Transverse colon (tissue), 4 donors: Measurements from ENCODE around the gene ZNF385D. TPM values are rescaled to one million over a fixed set of nuclear protein-coding genes. Genes with fewer than 3 reads are reported as not detected.

Experiments
- DNase-seq: peaks from one replicate; pipeline ENCODE4 v3.0.0-alpha.2; 2019
- H3K27ac ChIP-seq, 4 donors: fragments of 200-600 bp; sonication (generic); 2 replicates each; pipeline ENCODE4 v1.5.1; 2016 to 2018; ENCODE audit warnings: inconsistent platforms in 4 of 4
- H3K27me3 ChIP-seq: fragments of 200-600 bp; sonication (generic); 2 replicates; pipeline ENCODE4 v1.5.1; 2017; ENCODE audit warnings: inconsistent platforms
- H3K36me3 ChIP-seq, 4 donors: fragments of 200-600 bp; sonication (generic); 2 replicates each; pipeline ENCODE4 v1.5.1; 2017 to 2019; ENCODE audit warnings: inconsistent platforms in 4 of 4
- H3K4me1 ChIP-seq, 4 donors: fragments of 200-600 bp; sonication (generic); 2 replicates each; pipeline ENCODE4 v1.5.1; 2017 to 2020; ENCODE audit warnings: inconsistent platforms in 4 of 4
- H3K4me3 ChIP-seq, 4 donors: fragments of 200-600 bp; sonication (generic); 1 replicate in 1 of 4; 2 replicates in 3 of 4; pipeline versions ENCODE4 v1.5.1 to v1.6.1; 2017 to 2019; ENCODE audit warnings: inconsistent platforms in 4 of 4
- H3K9me3 ChIP-seq, 2 donors: fragments of 200-600 bp; sonication (generic); 2 replicates each; pipeline ENCODE4 v1.5.1; 2017 to 2019; ENCODE audit warnings: inconsistent platforms in 2 of 2
- EP300 ChIP-seq: sonication (generic); formaldehyde crosslinking; IDR thresholded peaks from one replicate; pipeline ENCODE4 v1.6.1; 2017; ENCODE audit warnings: antibody characterized with exemption, low read depth
- POLR2A ChIP-seq: fragments of 450-650 bp; IDR thresholded peaks from one replicate; pipeline ENCODE4 v1.6.1; 2016; ENCODE audit warnings: antibody characterized with exemption, mild to moderate bottlenecking, moderate library complexity
- POLR2AphosphoS5 ChIP-seq, 3 donors: sonication (generic); formaldehyde crosslinking; IDR thresholded peaks; one replicate each; pipeline ENCODE4 v1.6.1; 2016; ENCODE audit warnings: antibody characterized with exemption in 3 of 3
- WGBS, 2 donors: methylation state at CpG; one replicate each; pipeline ENCODE4 v1.1.5; 2018; ENCODE audit warnings: low coverage in 1 of 2; 5-methylcytosine and 5-hydroxymethylcytosine counted together
- in situ Hi-C, 4 donors: fragments of 200-750 bp; cut with MboI; loops; one replicate each; pipeline versions ENCODE4 v1.15.0 to v1.15.1; 2017; ENCODE audit warnings: low sequenced_read_pairs in 3 of 4, low pct_ligation_motif_present in 1 of 4, low pct_unique_long_range_greater_than_20kb in 1 of 4
- intact Hi-C: fragments of 100-400 bp; cut with DNase I; formaldehyde crosslinking; loops from one replicate; pipeline ENCODE4 v1.15.1; 2023; ENCODE audit warnings: low total_unique reads
- total RNA-seq, 4 donors: library from RNA; depleted of rRNA; stranded (reverse); fragments of >200 nt; gene quantifications; one replicate each; pipeline ENCODE4 v1.1.0, GENCODE V29; 2016
- TF ChIP-seq, protein P1 (sequence below), 5 experiments: fragments of 200-600 bp in 3 of 5; fragments of 450-650 bp in 2 of 5; sonication (generic) in 3 of 5; IDR thresholded peaks; 1 replicate in 2 of 5; 2 replicates in 3 of 5; pipeline ENCODE4 v1.5.1; 2016 to 2017; ENCODE audit warnings: antibody characterized with exemption in 5 of 5, inconsistent platforms in 3 of 5, mild to moderate bottlenecking in 2 of 5, moderate library complexity in 1 of 5

Gene ZNF385D
- total RNA-seq, 4 donors from 2014 or later: 0.40 to 0.75 (median 0.52) TPM

DNA sequence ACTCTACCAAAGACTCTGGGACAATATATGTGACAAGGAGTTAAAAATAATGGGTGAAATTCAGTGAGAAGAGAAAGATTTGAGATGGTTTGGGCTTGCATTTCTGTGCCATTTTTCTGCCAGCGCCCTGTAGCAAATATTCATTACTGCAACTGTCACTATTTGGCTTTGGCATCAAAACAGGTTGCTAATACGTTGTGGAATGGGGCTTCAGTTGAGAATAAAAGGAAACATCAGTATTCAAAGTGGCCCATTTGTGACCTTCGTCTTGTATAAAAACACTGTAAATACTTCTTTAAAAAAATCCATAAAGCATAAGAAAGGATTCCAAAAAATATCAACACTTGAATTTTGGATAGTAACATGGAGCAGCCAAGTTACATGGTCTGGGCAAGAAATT, 309.2 kb downstream of the ZNF385D start:
- intact Hi-C loops: no loop called here
- Histone ChIP-seq H3K4me3 (no peak overlapping the region), H3K4me1 (no peaks in the 10 kb centered on the region), H3K36me3 (no peaks in the 10 kb centered on the region), H3K27ac (no peak overlapping the region), H3K9me3 (peaks cover 0 to 4% of the 10 kb centered on the region in 2 donors), H3K27me3 (no peaks in the 10 kb centered on the region)
- DNase-seq: no peak
- 66 to 67% methylated on average over 3 of the region's 3 CpGs for WGBS, 2 donors
- in situ Hi-C loops: no loop called here
- TF ChIP-seq EP300 (no peak), POLR2A (no peak), POLR2AphosphoS5 (IDR thresholded peaks at IDR 0.05) (no peak)
- TF ChIP-seq, protein P1, sequence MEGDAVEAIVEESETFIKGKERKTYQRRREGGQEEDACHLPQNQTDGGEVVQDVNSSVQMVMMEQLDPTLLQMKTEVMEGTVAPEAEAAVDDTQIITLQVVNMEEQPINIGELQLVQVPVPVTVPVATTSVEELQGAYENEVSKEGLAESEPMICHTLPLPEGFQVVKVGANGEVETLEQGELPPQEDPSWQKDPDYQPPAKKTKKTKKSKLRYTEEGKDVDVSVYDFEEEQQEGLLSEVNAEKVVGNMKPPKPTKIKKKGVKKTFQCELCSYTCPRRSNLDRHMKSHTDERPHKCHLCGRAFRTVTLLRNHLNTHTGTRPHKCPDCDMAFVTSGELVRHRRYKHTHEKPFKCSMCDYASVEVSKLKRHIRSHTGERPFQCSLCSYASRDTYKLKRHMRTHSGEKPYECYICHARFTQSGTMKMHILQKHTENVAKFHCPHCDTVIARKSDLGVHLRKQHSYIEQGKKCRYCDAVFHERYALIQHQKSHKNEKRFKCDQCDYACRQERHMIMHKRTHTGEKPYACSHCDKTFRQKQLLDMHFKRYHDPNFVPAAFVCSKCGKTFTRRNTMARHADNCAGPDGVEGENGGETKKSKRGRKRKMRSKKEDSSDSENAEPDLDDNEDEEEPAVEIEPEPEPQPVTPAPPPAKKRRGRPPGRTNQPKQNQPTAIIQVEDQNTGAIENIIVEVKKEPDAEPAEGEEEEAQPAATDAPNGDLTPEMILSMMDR (IDR thresholded peaks at IDR 0.05): no peak

DNA sequence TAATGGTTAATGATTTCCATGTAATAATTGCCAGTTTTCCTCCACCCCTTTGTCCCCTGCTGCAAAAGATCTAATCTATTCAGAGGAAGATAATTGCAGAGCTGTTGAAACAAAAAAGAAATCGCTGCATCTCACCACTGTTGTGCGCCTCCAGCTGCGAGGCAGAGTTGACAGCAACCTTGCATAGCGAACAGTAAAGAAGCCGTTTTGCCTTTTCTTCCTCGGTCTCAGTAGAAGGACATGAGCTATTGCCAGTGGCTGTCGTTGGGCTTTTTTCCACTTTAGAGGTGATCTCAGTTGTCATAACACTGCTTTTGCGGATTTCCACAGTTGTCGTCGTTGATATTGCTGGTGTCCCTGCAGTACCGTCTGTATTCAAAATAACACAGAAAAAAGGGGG, 314.2 kb downstream of the ZNF385D start:
- intact Hi-C loops (no loop called here), in situ Hi-C loops (no loop called here)
- Histone ChIP-seq H3K27me3 (no peaks in the 10 kb centered on the region), H3K4me1 (no peaks in the 10 kb centered on the region), H3K36me3 (no peaks in the 10 kb centered on the region), H3K4me3 (no peak overlapping the region), H3K9me3 (peaks cover 0 to 6% of the 10 kb centered on the region in 2 donors), H3K27ac (no peak overlapping the region)
- TF ChIP-seq POLR2A (no peak), POLR2AphosphoS5 (IDR thresholded peaks at IDR 0.05) (no peak), EP300 (no peak)
- TF ChIP-seq, protein P1 (IDR thresholded peaks at IDR 0.05): no peak
- no peak for DNase-seq
- WGBS, 2 donors: 84 to 89% methylated on average over 11 of the region's 11 CpGs

DNA sequence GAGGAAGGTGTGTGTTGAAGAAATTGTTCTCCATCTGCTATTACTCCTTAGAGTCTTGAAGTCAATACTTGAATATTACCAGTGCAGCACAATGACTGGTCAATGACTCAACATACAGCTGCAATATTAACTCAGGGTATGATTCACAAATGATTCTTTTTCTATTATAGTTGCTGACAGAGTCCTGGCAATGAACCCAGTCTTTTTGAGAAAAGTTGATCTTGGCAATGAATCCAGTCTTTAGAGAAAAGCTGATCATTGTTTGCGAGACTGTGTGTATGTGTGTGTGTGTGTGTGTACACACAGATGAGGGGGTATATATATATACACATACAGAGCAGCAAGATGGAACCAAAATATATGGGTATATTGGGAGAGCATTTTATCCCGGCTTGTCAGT, 315.1 kb downstream of the ZNF385D start:
- no peaks in the 10 kb centered on the region for H3K27me3 ChIP-seq
- no peak overlapping the region for H3K4me3 ChIP-seq
- peaks cover 0 to 6% of the 10 kb centered on the region in 2 donors for H3K9me3 ChIP-seq
- in situ Hi-C loops (no loop called here), intact Hi-C loops (no loop called here)
- DNase-seq: no peak
- no peaks in the 10 kb centered on the region for H3K36me3 ChIP-seq
- no peaks in the 10 kb centered on the region for H3K4me1 ChIP-seq
- TF ChIP-seq EP300 (no peak), POLR2A (no peak), POLR2AphosphoS5 (IDR thresholded peaks at IDR 0.05) (no peak)
- TF ChIP-seq, protein P1 (IDR thresholded peaks at IDR 0.05): no peak
- no peak overlapping the region for H3K27ac ChIP-seq
- WGBS, 2 donors: 48 to 69% methylated on average over 2 of the region's 2 CpGs

DNA sequence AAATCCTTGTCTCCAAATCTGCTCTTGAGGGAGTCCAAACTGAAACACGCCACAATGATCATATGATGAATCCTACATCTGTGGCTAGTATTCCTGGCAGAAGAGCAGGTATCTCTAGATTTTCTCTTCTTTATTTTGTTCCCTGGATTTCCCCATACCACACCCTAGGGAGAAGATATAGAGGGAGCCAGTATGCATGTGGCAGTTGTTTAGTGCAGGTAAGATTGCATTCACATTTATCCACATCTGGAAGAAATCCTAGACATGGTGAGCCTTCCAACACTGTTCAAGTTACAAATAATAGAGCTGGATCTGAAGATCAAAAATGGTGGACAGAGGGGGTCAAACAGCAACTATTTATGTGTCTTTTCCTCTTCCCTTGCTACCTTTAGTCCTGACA, 316.7 kb downstream of the ZNF385D start:
- DNase-seq: no peak
- Histone ChIP-seq H3K27me3 (no peaks in the 10 kb centered on the region), H3K36me3 (no peaks in the 10 kb centered on the region), H3K4me3 (no peak overlapping the region), H3K27ac (no peak overlapping the region), H3K4me1 (no peaks in the 10 kb centered on the region), H3K9me3 (peaks cover 0 to 6% of the 10 kb centered on the region in 2 donors)
- 86% methylated on average over 1 of the region's 1 CpG; no CpG with 5 or more reads in 1 of the 2 donors for WGBS, 2 donors
- intact Hi-C loops: no loop called here
- in situ Hi-C loops: no loop called here
- no peak for TF ChIP-seq EP300
- TF ChIP-seq, protein P1 (IDR thresholded peaks at IDR 0.05): no peak
- no peak for TF ChIP-seq POLR2AphosphoS5 (IDR thresholded peaks at IDR 0.05)
